Prostate gland (tissue), 2 donors: ENCODE measurements around the gene LOXHD1.

Experiments
- CTCF ChIP-seq, 4 experiments: fragments of 200-600 bp in 2 of 4; fragments of 450-650 bp in 2 of 4; sonication (generic) in 2 of 4; IDR thresholded peaks; 1 replicate in 3 of 4; 2 replicates in 1 of 4; pipeline ENCODE4 v1.5.1; 2016 to 2019; ENCODE audit warnings: antibody characterized with exemption in 4 of 4, mild to moderate bottlenecking in 2 of 4, moderate library complexity in 2 of 4
- POLR2AphosphoS5 ChIP-seq: sonication (generic); formaldehyde crosslinking; IDR thresholded peaks from one replicate; pipeline ENCODE4 v1.6.1; 2017; ENCODE audit warnings: antibody characterized with exemption

GRCh38 chr18:46615720-46616119, 41.3 kb downstream of the LOXHD1 start:
- TF ChIP-seq CTCF (IDR thresholded peaks at IDR 0.05) (no peak), POLR2AphosphoS5 (no peak)
